ENCODE results near the gene GPR62. TPM values are rescaled to one million over a fixed set of nuclear protein-coding genes. Genes with fewer than 3 reads are reported as not detected.
A peak's percentile ranks its signal among the peaks of the same experiment; 100 is the strongest.

The GPR62 gene
- total RNA-seq, 1 donor from 2014 or later, result 0.44 TPM

DNA sequence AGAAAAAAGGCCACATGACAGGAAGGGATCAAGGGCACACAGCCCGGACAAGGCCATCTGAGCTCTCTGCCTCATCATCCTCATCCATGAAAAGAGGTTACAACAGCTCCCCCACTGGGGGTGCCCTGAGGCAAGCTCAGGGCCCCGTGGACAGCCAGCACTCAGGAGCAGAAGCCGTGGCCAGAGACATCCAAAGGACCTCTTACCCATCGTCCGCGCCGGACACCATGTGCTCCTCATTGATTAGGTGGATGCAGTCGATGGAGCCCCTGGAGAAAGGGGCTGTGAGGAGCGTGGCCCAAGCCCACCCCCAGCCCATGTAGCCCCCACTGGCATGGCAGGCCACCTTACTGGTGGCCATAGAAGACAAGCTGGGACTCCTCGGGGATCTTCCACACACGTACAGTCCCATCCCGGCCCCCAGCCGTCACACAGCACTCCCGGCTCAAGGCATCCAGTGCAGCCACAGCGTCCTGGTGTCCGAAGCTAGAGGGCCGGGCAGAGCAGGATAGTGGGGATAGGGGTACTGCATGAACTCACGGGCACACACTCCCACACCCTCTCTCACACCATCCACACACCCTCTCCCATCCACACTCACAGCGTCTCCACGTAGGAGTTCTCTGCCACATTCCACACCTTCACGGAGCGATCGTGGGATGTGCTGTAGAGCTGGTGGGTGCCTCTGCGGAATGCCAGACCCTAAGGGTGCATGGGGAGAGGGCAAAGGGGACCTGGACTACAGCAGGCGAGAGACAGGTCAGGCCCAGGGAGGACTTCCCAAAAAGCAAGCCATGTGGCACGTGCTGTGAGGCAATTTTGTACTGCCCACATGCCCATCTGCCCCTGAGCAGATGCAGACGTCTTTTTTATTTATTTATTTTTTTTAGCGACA, 19.9 kb upstream of the GPR62 start:
- no peaks in the 10 kb centered on the region for H3K9me3 Mint-ChIP-seq (ENCODE audit: unreplicated experiment)
- no peak for DNase-seq
- H3K27me3 Mint-ChIP-seq (ENCODE audit: unreplicated experiment), result peaks cover 5% of the 10 kb centered on the region
- H3K4me3 Mint-ChIP-seq (ENCODE audit: unreplicated experiment), result no peak overlapping the region
- no peak overlapping the region for H3K27ac Mint-ChIP-seq (ENCODE audit: unreplicated experiment)
- no peaks in the 10 kb centered on the region for H3K36me3 Mint-ChIP-seq (ENCODE audit: unreplicated experiment)
- no peaks in the 10 kb centered on the region for H3K4me1 Mint-ChIP-seq (ENCODE audit: low read depth, unreplicated experiment)
- no peak for TF ChIP-seq CTCF (IDR thresholded peaks at IDR 0.05; ENCODE audit: partially characterized antibody, unreplicated experiment)

- no peak for TF ChIP-seq CTCF (IDR thresholded peaks at IDR 0.05; ENCODE audit: partially characterized antibody, unreplicated experiment)
- H3K4me3 Mint-ChIP-seq (ENCODE audit: unreplicated experiment), result no peak overlapping the region
- H3K9me3 Mint-ChIP-seq (ENCODE audit: unreplicated experiment), result no peaks in the 10 kb centered on the region
- H3K27me3 Mint-ChIP-seq (ENCODE audit: unreplicated experiment), result peaks cover 8% of the 10 kb centered on the region
- no peak for DNase-seq
- H3K36me3 Mint-ChIP-seq (ENCODE audit: unreplicated experiment), result no peaks in the 10 kb centered on the region
- H3K27ac Mint-ChIP-seq (ENCODE audit: unreplicated experiment), result no peak overlapping the region
- H3K4me1 Mint-ChIP-seq (ENCODE audit: low read depth, unreplicated experiment), result peaks cover 4% of the 10 kb centered on the region
These were observed 19.1 kb upstream of the GPR62 start for GRCh38 chr3:51935886-51936755.

DNA sequence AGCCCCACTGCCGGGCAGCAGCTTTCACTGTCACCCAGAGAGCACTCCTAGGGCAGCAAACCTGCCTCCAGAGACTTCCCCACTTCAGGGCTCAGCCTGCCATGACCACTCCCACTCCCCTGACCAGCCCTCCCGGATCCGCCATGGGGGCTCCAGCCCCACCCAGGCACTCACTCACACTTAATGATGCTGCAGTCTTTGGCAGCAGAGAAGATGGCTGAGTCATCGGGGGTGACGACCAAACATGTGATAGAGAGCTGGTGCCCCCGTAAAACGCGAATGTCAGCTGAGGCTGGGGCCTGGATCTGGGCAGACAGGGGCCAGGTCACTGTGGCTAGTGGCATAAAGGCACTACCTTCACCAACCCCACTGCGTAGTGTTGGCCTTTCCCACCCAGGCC, 18.2 kb upstream of the GPR62 start:
- no peak for TF ChIP-seq CTCF (IDR thresholded peaks at IDR 0.05; ENCODE audit: partially characterized antibody, unreplicated experiment)
- peaks cover 6% of the 10 kb centered on the region for H3K4me1 Mint-ChIP-seq (ENCODE audit: low read depth, unreplicated experiment)
- no peak for DNase-seq
- H3K27ac Mint-ChIP-seq (ENCODE audit: unreplicated experiment), result no peak overlapping the region
- no peaks in the 10 kb centered on the region for H3K36me3 Mint-ChIP-seq (ENCODE audit: unreplicated experiment)
- H3K4me3 Mint-ChIP-seq (ENCODE audit: unreplicated experiment), result no peak overlapping the region
- H3K27me3 Mint-ChIP-seq (ENCODE audit: unreplicated experiment), result peaks cover 8% of the 10 kb centered on the region
- H3K9me3 Mint-ChIP-seq (ENCODE audit: unreplicated experiment), result peaks cover 1% of the 10 kb centered on the region

DNA sequence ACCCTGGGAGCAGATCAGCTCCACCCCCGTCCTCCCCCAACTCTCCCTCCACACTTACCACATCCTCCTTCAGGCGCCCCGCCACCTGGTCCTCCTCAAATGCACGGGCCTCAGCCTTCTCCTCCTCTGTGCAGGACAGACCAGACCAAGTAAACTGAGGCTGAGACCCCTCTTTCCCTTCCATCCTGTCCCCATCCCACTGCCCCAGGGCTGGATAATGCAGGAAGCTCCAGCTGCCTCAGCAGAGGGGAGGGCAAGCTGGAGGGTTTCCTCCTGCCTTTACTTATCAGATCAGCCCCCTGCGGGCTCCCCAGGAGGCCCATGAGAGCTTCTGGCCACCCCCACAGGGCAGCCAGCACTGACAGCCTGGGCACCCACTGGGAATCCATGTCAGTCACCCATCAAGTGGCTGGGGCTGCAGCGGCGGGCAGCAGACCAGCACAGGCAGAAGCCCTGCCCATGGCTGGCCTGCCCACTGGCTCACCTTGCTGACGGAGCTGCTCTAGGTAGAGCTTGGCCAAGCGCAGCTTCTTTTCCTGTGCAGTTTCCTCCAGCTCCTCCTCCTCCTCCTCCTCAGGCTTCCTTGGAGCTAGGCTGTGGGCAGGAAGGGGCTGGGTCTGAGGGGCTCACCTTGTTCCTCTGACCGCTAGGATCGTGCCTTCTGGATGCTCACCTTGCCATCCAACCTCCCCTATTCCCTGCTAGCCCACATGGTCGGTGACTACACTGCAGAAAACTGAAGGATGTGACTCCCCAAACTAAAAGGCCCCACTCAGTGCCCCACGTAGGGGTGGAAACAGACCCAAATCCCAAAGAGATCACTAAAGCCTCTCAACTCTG, 17.4 kb upstream of the GPR62 start:
- Mint-ChIP-seq H3K27me3 (ENCODE audit: unreplicated experiment) (peaks cover 8% of the 10 kb centered on the region), H3K27ac (ENCODE audit: unreplicated experiment) (peak overlapping the region; percentile 38), H3K4me3 (ENCODE audit: unreplicated experiment) (no peak overlapping the region), H3K4me1 (ENCODE audit: low read depth, unreplicated experiment) (peaks cover 6% of the 10 kb centered on the region), H3K36me3 (ENCODE audit: unreplicated experiment) (no peaks in the 10 kb centered on the region), H3K9me3 (ENCODE audit: unreplicated experiment) (peaks cover 1% of the 10 kb centered on the region)
- DNase-seq, result no peak
- no peak for TF ChIP-seq CTCF (IDR thresholded peaks at IDR 0.05; ENCODE audit: partially characterized antibody, unreplicated experiment)

Data from glutamatergic neuron (in vitro differentiated cells).